Karpas-422 (cell line): Measurements from ENCODE around the gene MAP2K3. TPM values are rescaled to one million over a fixed set of nuclear protein-coding genes. Genes with fewer than 3 reads are reported as not detected.
"Not testable (repeated sequence)": the region's sequence is repeated elsewhere in the genome, so short reads cannot be mapped to it uniquely, and the experiment has no call there.

Experiments
- DNase-seq: peaks from one replicate; pipeline ENCODE4 v3.0.0-alpha.2; 2015
- H2AFZ ChIP-seq: fragments of 200-600 bp; sonication (generic); 2 replicates; pipeline ENCODE4 v1.6.1; 2014; ENCODE audit warnings: antibody characterized with exemption, low read length, mixed read lengths
- H3K27ac ChIP-seq: fragments of 200-600 bp; sonication (generic); 2 replicates; pipeline ENCODE4 v1.5.1; 2014; ENCODE audit warnings: mild to moderate bottlenecking, low read length, moderate library complexity
- H3K27me3 ChIP-seq: fragments of 200-600 bp; sonication (generic); 2 replicates; pipeline ENCODE4 v1.6.1; 2014; ENCODE audit warnings: low read length, mixed read lengths
- H3K36me3 ChIP-seq: fragments of 200-600 bp; sonication (generic); 2 replicates; pipeline ENCODE4 v1.6.1; 2014; ENCODE audit warnings: low read length, mixed read lengths; ENCODE audit not compliant: insufficient read depth
- H3K4me1 ChIP-seq: fragments of 200-600 bp; sonication (generic); 2 replicates; pipeline ENCODE4 v1.6.1; 2014; ENCODE audit warnings: mild to moderate bottlenecking, low read length, mixed read lengths
- H3K4me2 ChIP-seq: fragments of 200-600 bp; sonication (generic); 2 replicates; pipeline ENCODE4 v1.6.1; 2014; ENCODE audit warnings: low read length, low read depth, mild to moderate bottlenecking; ENCODE audit not compliant: poor library complexity, severe bottlenecking
- H3K4me3 ChIP-seq: fragments of 200-600 bp; sonication (generic); 2 replicates; pipeline ENCODE4 v1.5.1; 2014; ENCODE audit warnings: mild to moderate bottlenecking, antibody characterized with exemption, low read length, mixed read lengths
- H3K79me2 ChIP-seq: fragments of 200-600 bp; sonication (generic); 2 replicates; pipeline ENCODE4 v1.6.1; 2014; ENCODE audit warnings: mild to moderate bottlenecking, low read length, mixed read lengths
- H3K9ac ChIP-seq: fragments of 200-600 bp; sonication (generic); 2 replicates; pipeline ENCODE4 v1.6.0; 2014; ENCODE audit warnings: low read length
- H3K9me2 ChIP-seq: fragments of 200-600 bp; sonication (generic), shearing (Covaris generic); replicated peaks from 2 replicates; pipeline ENCODE4 v1.6.0; 2014; ENCODE audit warnings: mild to moderate bottlenecking, low read length, moderate library complexity; ENCODE audit not compliant: insufficient read depth
- H3K9me3 ChIP-seq: fragments of 300-700, 200-600 bp; sonication (generic); 2 replicates; pipeline ENCODE4 v1.6.1; 2014; ENCODE audit warnings: low read length, mixed read lengths
- H4K20me1 ChIP-seq: fragments of 200-600 bp; sonication (generic); 2 replicates; pipeline ENCODE4 v1.6.1; 2014; ENCODE audit warnings: mild to moderate bottlenecking, antibody characterized with exemption, low read length, low read depth; ENCODE audit not compliant: insufficient read depth
- total RNA-seq: library from RNA; depleted of rRNA; stranded (reverse); fragments of >200 nt; shearing (Covaris generic); gene quantifications from 2 replicates; pipeline ENCODE4 v1.2.3, GENCODE V29; 2014; ENCODE audit warnings: low replicate concordance

Gene MAP2K3
- total RNA-seq, 1 experiment from 2014 or later: 49.4 TPM

DNA sequence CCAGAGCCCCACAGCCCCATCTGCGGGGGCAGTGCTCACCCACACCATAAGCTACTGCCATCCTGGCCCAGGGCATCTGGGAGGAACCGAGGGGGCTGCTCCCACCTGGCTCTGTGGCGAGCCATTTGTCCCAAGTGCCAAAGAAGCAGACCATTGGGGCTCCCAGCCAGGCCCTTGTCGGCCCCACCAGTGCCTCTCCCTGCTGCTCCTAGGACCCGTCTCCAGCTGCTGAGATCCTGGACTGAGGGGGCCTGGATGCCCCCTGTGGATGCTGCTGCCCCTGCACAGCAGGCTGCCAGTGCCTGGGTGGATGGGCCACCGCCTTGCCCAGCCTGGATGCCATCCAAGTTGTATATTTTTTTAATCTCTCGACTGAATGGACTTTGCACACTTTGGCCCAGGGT, 29.8 kb downstream of the MAP2K3 start:
- H4K20me1 ChIP-seq, H3K9me3 ChIP-seq, H3K9ac ChIP-seq, H3K4me2 ChIP-seq, DNase-seq, H3K36me3 ChIP-seq, H3K27me3 ChIP-seq, H3K79me2 ChIP-seq, H3K27ac ChIP-seq, H2AFZ ChIP-seq, H3K9me2 ChIP-seq, H3K4me3 ChIP-seq: not testable (repeated sequence)
- peaks cover 25% of the 10 kb centered on the region for H3K4me1 ChIP-seq

DNA sequence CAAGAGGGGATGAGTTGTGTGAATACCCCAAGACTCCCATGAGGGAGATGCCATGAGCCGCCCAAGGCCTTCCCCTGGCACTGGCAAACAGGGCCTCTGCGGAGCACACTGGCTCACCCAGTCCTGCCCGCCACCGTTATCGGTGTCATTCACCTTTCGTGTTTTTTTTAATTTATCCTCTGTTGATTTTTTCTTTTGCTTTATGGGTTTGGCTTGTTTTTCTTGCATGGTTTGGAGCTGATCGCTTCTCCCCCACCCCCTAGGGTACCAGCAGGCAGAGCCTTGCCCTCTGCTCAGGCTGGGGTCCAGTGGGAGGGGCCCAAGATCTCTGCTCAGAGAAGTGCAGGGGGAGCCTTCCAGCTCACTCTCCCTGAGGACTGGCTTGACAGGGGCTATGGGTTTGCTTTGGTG, 30.2 kb downstream of the MAP2K3 start:
- H3K9me3 ChIP-seq, H3K4me3 ChIP-seq, H3K9ac ChIP-seq, DNase-seq, H4K20me1 ChIP-seq, H3K27me3 ChIP-seq, H3K4me2 ChIP-seq, H2AFZ ChIP-seq, H3K79me2 ChIP-seq, H3K36me3 ChIP-seq, H3K9me2 ChIP-seq: not testable (repeated sequence)
- Histone ChIP-seq H3K27ac (peak overlapping the region; percentile 34; the same call in 1 of the 2 replicates), H3K4me1 (peaks cover 29% of the 10 kb centered on the region)

DNA sequence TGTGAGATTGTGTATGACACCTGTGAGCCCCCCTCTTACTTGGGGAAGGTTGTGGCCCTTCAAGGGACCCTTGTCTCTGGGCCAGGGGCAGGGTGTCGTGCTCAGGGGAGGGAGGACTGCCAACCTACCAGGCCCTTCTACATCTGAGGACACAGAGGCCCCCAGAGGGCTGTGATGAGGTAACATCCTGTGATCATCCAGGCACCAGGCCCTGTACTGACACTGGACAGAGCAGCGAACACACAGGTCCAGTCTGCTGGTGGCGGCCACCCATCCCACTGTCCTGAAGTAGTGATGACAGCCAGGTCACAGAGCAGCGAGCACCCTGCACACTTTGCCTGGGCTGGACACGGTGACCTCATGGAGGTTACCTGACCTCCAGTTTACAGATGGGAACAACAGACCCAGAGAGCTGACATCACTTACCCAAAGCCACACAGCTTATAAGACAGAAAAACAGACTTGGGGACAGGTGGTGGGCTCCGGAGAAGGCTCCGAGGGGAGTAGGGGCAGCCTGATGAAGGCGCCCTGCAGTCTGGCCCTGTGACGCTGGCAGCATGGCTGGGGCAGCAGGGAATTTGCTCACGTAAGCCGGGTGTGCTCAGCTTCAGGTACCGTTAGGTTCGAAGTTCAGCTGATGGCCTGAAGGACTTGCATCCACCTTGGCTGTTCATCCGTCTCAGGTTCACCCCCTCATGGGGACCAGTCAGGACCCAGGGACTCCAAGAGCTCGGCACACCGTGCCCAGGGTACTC, 30.9 kb downstream of the MAP2K3 start:
- H3K27me3 ChIP-seq, H3K9me3 ChIP-seq, H2AFZ ChIP-seq, H3K9ac ChIP-seq, H3K79me2 ChIP-seq, H4K20me1 ChIP-seq, H3K4me3 ChIP-seq, H3K9me2 ChIP-seq, DNase-seq, H3K36me3 ChIP-seq, H3K4me2 ChIP-seq: not testable (repeated sequence)
- Histone ChIP-seq H3K4me1 (peaks cover 37% of the 10 kb centered on the region), H3K27ac (peak overlapping the region; percentile 34; the same call in 1 of the 2 replicates)

DNA sequence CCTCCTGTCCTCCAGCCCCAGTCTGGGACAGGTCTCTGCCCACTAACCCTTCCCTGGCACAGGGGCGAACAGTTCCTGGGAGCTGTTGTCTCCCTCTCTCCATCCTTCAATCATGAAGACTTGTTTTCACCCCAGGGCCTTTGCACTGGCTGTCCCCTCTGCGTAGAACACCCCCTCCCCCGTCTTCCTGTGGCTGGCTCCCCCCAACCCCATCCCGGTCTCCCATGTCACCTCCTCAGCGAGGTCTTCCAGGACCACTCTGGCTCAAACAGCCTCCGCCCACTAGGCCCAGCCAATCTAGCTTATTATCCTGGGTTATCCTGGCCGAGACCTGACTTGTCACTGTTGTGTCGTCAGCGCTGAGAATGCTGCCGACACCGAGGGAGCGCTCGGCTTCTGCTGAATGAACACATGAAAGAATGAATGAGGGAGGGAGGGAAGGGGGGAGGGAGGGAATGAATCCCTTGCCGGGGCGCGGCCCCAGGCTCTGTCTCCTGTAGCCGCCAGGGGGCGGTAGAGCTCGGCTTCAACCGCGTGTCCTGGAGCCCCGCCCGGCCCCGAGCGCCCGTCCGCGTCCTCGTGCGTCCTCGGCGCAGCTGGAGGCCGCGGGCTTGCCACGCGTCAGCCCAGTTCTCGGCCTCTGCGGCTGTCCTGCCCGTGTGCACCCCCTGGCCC, 31.8 kb downstream of the MAP2K3 start:
- Histone ChIP-seq H3K27ac (peak overlapping the region; percentile 99), H3K9ac (peak overlapping the region; percentile 71), H3K4me1 (peaks cover 46% of the 10 kb centered on the region)
- H4K20me1 ChIP-seq, DNase-seq, H3K36me3 ChIP-seq, H3K4me2 ChIP-seq, H3K79me2 ChIP-seq, H3K4me3 ChIP-seq, H2AFZ ChIP-seq, H3K9me3 ChIP-seq, H3K27me3 ChIP-seq, H3K9me2 ChIP-seq: not testable (repeated sequence)

DNA sequence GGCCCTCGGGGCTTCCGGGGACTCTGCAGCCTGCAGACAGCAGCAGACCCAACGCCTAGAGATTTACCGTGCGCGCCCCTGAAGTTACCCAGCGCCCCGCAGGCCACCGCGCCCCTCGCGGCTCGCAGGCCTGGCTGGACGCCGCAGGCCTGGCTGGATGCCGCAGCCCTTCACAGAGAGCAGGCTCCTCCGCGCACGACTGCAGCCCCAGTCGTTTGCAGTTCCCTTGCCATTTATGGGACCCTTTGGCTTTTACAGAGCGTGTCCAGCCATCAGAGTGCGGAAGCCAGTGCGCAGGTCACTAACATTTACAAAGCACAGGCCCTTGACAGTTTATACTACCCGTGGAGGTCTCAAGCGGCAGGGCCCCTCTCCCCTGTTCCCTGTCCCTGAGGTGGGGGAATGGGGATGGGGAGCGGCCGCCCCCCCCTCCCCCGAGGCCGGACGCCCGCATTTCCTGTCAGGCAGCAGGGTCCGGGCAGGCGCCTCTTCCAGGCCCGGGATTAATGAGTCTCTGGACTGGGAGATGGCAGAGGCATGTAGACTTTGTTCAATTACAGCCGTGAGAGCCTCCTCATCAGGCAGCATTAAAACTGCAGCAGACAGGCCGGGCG, 32.5 kb downstream of the MAP2K3 start:
- not testable (repeated sequence) for H3K9me3 ChIP-seq, H3K9me2 ChIP-seq, H3K36me3 ChIP-seq, H4K20me1 ChIP-seq, H3K27me3 ChIP-seq, DNase-seq, H3K79me2 ChIP-seq, H2AFZ ChIP-seq
- Histone ChIP-seq H3K4me2 (peak overlapping the region; percentile 60), H3K9ac (peak overlapping the region; percentile 71), H3K4me3 (peak overlapping the region; percentile 54; the same call in 1 of the 2 replicates), H3K4me1 (peaks cover 52% of the 10 kb centered on the region), H3K27ac (peak overlapping the region; percentile 99)

DNA sequence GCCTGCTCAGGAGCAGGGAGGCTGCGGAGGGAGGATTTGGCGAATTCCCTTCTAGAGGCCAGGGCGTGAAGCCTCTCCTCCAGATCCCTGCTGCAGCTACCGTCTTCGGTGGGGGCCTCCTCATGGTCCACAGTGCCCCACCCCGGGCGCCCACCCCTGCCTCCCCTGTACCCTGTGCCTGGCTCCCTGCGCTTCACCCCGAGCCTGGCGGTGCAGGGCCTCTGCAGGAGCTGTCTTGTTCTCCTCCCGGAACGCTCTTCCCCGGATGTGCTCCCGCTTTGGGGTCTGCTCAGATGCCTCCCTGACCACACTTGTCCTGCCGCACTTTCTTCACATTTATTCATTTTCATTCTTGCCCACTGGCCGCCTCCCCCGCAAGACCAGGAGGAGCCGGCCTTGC, 33.3 kb downstream of the MAP2K3 start:
- not testable (repeated sequence) for H2AFZ ChIP-seq, H3K9me3 ChIP-seq, H3K79me2 ChIP-seq, H3K27me3 ChIP-seq, H3K9me2 ChIP-seq, H3K36me3 ChIP-seq, H4K20me1 ChIP-seq
- Histone ChIP-seq H3K27ac (peak overlapping the region; percentile 99), H3K4me2 (peak overlapping the region; percentile 60), H3K4me3 (peak overlapping the region; percentile 54; the same call in 1 of the 2 replicates), H3K9ac (peak overlapping the region; percentile 71), H3K4me1 (peaks cover 61% of the 10 kb centered on the region)
- peak; percentile 59 for DNase-seq

DNA sequence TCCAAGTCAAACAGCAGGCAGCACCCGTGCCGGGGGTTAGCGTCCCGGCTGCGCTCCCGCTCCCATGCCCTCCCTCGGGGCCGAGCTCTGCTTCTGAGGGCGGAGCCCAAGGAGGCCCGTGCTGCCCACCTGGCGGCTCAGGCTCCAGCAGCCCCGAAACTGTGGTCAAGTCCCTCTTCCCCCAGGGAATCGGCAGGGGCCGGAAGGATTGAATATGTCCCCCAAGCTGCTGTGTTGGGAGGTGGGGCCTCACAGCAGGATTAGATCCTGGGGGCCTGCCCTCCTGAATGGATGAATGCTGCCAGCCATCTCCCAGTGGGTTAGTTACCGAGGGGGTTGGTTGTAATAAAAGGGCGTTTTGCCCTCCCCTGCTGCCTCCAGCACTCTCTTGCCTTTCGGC, 33.9 kb downstream of the MAP2K3 start:
- Histone ChIP-seq H3K9me2 (no peaks in the 10 kb centered on the region), H3K4me1 (peaks cover 66% of the 10 kb centered on the region), H2AFZ (no peak overlapping the region), H3K9me3 (no peaks in the 10 kb centered on the region), H3K36me3 (no peaks in the 10 kb centered on the region), H3K79me2 (no peaks in the 10 kb centered on the region), H3K9ac (peak overlapping the region; percentile 71), H3K4me3 (peak overlapping the region; percentile 54; the same call in 1 of the 2 replicates), H3K27ac (peak overlapping the region; percentile 99), H4K20me1 (no peaks in the 10 kb centered on the region), H3K4me2 (peak overlapping the region; percentile 60), H3K27me3 (no peaks in the 10 kb centered on the region)
- DNase-seq: peak; percentile 97

DNA sequence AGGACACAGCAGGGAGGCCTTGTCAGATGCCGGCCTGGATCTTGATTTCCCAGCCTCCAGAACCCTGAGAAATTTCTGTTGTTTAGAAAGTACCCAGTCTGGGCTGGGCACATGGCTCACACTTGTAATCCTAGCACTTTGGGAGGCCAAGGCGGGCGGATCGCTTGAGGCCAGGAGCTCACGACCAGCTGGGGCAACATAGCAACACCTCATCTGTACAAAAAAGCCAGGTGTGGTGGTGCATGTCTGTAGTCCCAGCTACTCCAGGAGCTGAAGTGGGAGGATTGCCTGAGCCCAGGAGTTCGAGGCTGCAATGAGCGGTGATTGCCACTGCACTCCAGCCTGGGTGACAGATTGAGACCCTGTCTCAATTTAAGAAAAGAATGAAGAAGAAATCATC, 34.3 kb downstream of the MAP2K3 start:
- Histone ChIP-seq H3K4me2 (peak overlapping the region; percentile 60), H3K27ac (peak overlapping the region; percentile 99), H3K4me1 (peaks cover 70% of the 10 kb centered on the region), H3K4me3 (peak overlapping the region; percentile 31; the same call in 1 of the 2 replicates), H3K9ac (peak overlapping the region; percentile 71)
- peak; percentile 81 for DNase-seq
- H3K79me2 ChIP-seq, H3K27me3 ChIP-seq, H4K20me1 ChIP-seq, H3K9me3 ChIP-seq, H3K36me3 ChIP-seq, H3K9me2 ChIP-seq, H2AFZ ChIP-seq: not testable (repeated sequence)
